ENCODE results near the gene MACROD2. TPM values are rescaled to one million over a fixed set of nuclear protein-coding genes. Genes with fewer than 3 reads are reported as not detected.

MACROD2 gene
- total RNA-seq, 1 experiment from 2014 or later: 3.7 TPM

DNA sequence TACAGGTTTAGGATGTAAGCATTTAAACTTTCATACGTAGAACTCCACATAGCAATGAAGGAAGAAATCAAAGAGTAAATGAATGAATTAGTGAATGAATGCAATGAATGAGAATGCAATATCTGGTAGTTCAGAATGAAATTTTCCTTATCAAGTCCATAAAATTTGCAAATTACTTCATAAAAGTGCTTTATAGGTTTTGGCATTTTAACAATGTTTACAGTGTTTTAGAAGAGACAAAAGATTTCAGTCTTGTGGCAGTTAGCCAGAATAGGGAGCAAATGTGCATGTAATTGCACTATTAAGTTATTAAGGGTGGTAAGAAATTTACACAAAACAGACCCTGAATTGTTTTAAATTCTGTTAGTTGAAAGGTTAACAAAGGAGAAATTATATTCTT is 1081.5 kb downstream of the MACROD2 start:
- intact Hi-C loops (cut with micrococcal nuclease): no loop called here
- Histone ChIP-seq H3K36me3 (ENCODE audit: control insufficient read depth in 1 of 2, insufficient read depth in 2 of 2, low read length in 2 of 2) (no peaks in the 10 kb centered on the region), H3K27ac (ENCODE audit: low read depth, low read length) (no peak overlapping the region), H3K27me3 (ENCODE audit: insufficient read depth, low read length) (no peaks in the 10 kb centered on the region), H2AFZ (ENCODE audit: low read depth, low read length, poor library complexity, severe bottlenecking) (no peak overlapping the region), H3K4me2 (ENCODE audit: low read length) (no peak overlapping the region), H3K4me3 (replicated peaks in 1 of 2; ENCODE audit: low read depth in 1 of 2, low read length in 2 of 2) (no peak overlapping the region), H3K4me1 (ENCODE audit: control insufficient read depth in 1 of 2, insufficient read depth in 2 of 2, low read length in 2 of 2) (no peaks in the 10 kb centered on the region), H3K9me3 (ENCODE audit: control insufficient read depth in 1 of 2, insufficient read depth in 1 of 2, low read depth in 1 of 2, low read length in 2 of 2) (no peaks in the 10 kb centered on the region), H3K9me2 (ENCODE audit: insufficient read depth) (no peaks in the 10 kb centered on the region), H4K20me1 (ENCODE audit: insufficient read depth) (no peaks in the 10 kb centered on the region), H3K79me2 (ENCODE audit: insufficient read depth, low read length) (no peaks in the 10 kb centered on the region), H3K9ac (ENCODE audit: low read length) (no peak overlapping the region)
- CTCF ChIA-PET: no interaction called here
- POLR2A ChIA-PET: no interaction called here
- RAD21 ChIA-PET (ENCODE audit: low non-redundant PET in 1 of 2, low total read pairs in 2 of 2, uncharacterized antibody in 2 of 2, unreplicated experiment in 2 of 2): no interaction called here
- TF ChIP-seq SIN3A (IDR thresholded peaks at IDR 0.05; ENCODE audit: low read depth) (no peak), CEBPB (IDR thresholded peaks at IDR 0.05; ENCODE audit: low read depth) (no peak), EZH2phosphoT487 (IDR thresholded peaks at IDR 0.05; ENCODE audit: borderline replicate concordance) (no peak)
- ATAC-seq (no peak), DNase-seq (ENCODE audit: low read depth, low spot score) (no peak)
- BruUV-seq (replicated peaks): no TSS peak

DNA sequence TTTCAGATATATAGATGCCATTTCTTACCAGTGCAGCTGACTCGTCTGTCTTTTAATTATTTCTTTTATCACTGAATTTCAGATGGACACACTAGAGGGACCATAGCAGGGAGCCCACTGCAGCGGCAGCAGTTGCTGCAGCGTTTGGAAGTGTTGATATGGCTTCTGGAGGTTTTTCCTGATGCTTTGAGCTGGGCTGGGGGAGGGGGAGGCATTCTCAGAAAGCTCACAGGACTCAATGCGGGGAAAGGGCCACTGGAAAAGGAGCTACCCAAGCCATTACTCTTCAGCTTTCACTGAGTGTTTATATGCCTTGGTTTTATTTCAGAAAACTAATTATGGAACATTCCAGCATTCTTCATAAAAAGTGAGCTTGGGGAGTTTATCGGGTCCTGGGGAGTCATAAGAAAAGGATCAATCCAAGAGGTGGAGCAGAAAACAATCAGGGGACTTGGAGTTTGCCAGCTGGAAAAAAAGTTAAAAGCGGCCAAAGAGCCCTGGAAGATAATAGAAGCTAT is 1082.5 kb downstream of the MACROD2 start:
- Histone ChIP-seq H3K36me3 (ENCODE audit: control insufficient read depth in 1 of 2, insufficient read depth in 2 of 2, low read length in 2 of 2) (no peaks in the 10 kb centered on the region), H3K9ac (ENCODE audit: low read length) (no peak overlapping the region), H3K4me3 (replicated peaks in 1 of 2; ENCODE audit: low read depth in 1 of 2, low read length in 2 of 2) (no peak overlapping the region), H3K4me2 (ENCODE audit: low read length) (no peak overlapping the region), H4K20me1 (ENCODE audit: insufficient read depth) (no peaks in the 10 kb centered on the region), H3K79me2 (ENCODE audit: insufficient read depth, low read length) (no peaks in the 10 kb centered on the region), H3K27me3 (ENCODE audit: insufficient read depth, low read length) (no peaks in the 10 kb centered on the region), H3K4me1 (ENCODE audit: control insufficient read depth in 1 of 2, insufficient read depth in 2 of 2, low read length in 2 of 2) (no peaks in the 10 kb centered on the region), H2AFZ (ENCODE audit: low read depth, low read length, poor library complexity, severe bottlenecking) (no peak overlapping the region), H3K27ac (ENCODE audit: low read depth, low read length) (no peak overlapping the region), H3K9me2 (ENCODE audit: insufficient read depth) (no peaks in the 10 kb centered on the region), H3K9me3 (ENCODE audit: control insufficient read depth in 1 of 2, insufficient read depth in 1 of 2, low read depth in 1 of 2, low read length in 2 of 2) (no peaks in the 10 kb centered on the region)
- intact Hi-C loops (cut with micrococcal nuclease): no loop called here
- CTCF ChIA-PET: no interaction called here
- RAD21 ChIA-PET (ENCODE audit: low non-redundant PET in 1 of 2, low total read pairs in 2 of 2, uncharacterized antibody in 2 of 2, unreplicated experiment in 2 of 2): no interaction called here
- ATAC-seq (no peak), DNase-seq (ENCODE audit: low read depth, low spot score) (no peak)
- POLR2A ChIA-PET: no interaction called here
- no TSS peak for BruUV-seq (replicated peaks)
- TF ChIP-seq SP1 (IDR thresholded peaks at IDR 0.05; ENCODE audit: low read depth) (no peak), TCF7L2 (IDR thresholded peaks at IDR 0.05; ENCODE audit: borderline replicate concordance, extremely low read depth, insufficient read depth, insufficient read length) (no peak), SRF (IDR thresholded peaks at IDR 0.05; ENCODE audit: low read depth) (no peak), EGR1 (IDR thresholded peaks at IDR 0.05; ENCODE audit: low read depth) (no peak), ZFX (IDR thresholded peaks at IDR 0.05) (no peak), POLR2AphosphoS5 (IDR thresholded peaks at IDR 0.05; ENCODE audit: low read depth, low read length) (no peak), ZNF274 (IDR thresholded peaks at IDR 0.05; ENCODE audit: low read depth, low read length) (no peak), CBX3 (IDR thresholded peaks at IDR 0.05; ENCODE audit: low read depth) (no peak), POLR2A (IDR thresholded peaks at IDR 0.05; ENCODE audit: borderline replicate concordance, extremely low read depth, insufficient read depth, insufficient read length) (no peak), YY1 (IDR thresholded peaks at IDR 0.05; ENCODE audit: extremely low read depth, insufficient replicate concordance, low read depth, low read length) (no peak)
- TF ChIP-seq, protein P1, sequence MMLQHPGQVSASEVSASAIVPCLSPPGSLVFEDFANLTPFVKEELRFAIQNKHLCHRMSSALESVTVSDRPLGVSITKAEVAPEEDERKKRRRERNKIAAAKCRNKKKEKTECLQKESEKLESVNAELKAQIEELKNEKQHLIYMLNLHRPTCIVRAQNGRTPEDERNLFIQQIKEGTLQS (IDR thresholded peaks at IDR 0.05): no peak
- TF ChIP-seq, protein P2, sequence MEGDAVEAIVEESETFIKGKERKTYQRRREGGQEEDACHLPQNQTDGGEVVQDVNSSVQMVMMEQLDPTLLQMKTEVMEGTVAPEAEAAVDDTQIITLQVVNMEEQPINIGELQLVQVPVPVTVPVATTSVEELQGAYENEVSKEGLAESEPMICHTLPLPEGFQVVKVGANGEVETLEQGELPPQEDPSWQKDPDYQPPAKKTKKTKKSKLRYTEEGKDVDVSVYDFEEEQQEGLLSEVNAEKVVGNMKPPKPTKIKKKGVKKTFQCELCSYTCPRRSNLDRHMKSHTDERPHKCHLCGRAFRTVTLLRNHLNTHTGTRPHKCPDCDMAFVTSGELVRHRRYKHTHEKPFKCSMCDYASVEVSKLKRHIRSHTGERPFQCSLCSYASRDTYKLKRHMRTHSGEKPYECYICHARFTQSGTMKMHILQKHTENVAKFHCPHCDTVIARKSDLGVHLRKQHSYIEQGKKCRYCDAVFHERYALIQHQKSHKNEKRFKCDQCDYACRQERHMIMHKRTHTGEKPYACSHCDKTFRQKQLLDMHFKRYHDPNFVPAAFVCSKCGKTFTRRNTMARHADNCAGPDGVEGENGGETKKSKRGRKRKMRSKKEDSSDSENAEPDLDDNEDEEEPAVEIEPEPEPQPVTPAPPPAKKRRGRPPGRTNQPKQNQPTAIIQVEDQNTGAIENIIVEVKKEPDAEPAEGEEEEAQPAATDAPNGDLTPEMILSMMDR (IDR thresholded peaks at IDR 0.05 in 2 of 3, conservative IDR thresholded peaks at IDR 0.05 in 1 of 3; ENCODE audit: borderline replicate concordance in 1 of 3, insufficient read depth in 1 of 3, low read depth in 2 of 3, low read length in 2 of 3): no peak
- TF ChIP-seq, protein P3, sequence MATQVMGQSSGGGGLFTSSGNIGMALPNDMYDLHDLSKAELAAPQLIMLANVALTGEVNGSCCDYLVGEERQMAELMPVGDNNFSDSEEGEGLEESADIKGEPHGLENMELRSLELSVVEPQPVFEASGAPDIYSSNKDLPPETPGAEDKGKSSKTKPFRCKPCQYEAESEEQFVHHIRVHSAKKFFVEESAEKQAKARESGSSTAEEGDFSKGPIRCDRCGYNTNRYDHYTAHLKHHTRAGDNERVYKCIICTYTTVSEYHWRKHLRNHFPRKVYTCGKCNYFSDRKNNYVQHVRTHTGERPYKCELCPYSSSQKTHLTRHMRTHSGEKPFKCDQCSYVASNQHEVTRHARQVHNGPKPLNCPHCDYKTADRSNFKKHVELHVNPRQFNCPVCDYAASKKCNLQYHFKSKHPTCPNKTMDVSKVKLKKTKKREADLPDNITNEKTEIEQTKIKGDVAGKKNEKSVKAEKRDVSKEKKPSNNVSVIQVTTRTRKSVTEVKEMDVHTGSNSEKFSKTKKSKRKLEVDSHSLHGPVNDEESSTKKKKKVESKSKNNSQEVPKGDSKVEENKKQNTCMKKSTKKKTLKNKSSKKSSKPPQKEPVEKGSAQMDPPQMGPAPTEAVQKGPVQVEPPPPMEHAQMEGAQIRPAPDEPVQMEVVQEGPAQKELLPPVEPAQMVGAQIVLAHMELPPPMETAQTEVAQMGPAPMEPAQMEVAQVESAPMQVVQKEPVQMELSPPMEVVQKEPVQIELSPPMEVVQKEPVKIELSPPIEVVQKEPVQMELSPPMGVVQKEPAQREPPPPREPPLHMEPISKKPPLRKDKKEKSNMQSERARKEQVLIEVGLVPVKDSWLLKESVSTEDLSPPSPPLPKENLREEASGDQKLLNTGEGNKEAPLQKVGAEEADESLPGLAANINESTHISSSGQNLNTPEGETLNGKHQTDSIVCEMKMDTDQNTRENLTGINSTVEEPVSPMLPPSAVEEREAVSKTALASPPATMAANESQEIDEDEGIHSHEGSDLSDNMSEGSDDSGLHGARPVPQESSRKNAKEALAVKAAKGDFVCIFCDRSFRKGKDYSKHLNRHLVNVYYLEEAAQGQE (IDR thresholded peaks at IDR 0.05; ENCODE audit: low read depth): no peak
- TF ChIP-seq, protein P4, sequence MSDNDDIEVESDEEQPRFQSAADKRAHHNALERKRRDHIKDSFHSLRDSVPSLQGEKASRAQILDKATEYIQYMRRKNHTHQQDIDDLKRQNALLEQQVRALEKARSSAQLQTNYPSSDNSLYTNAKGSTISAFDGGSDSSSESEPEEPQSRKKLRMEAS (IDR thresholded peaks at IDR 0.05): no peak

Data from HCT116 (cell line).